ENCODE measurements around the gene AGTPBP1. TPM values are rescaled to one million over a fixed set of nuclear protein-coding genes. Genes with fewer than 3 reads are reported as not detected.
A peak's percentile ranks its signal among the peaks of the same experiment; 100 is the strongest.

Gene AGTPBP1
- total RNA-seq, 2 donors from 2014 or later: 11.2 to 11.7 TPM

DNA sequence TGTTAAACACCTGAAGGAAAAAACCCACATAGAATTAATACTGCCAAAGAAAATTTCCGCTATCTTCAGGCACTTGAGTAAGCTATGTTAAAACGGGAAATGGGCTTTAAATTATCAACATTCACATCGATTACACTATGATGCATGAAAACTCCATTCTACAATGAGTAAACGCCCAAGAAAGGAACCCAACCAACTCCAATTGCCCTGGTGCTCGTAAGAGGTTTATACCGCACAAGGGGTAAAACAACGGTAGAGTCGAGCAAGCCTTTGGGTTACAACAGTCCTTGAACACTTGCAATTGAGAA lies 1.0 kb downstream of the AGTPBP1 start:
- DNase-seq: no peak
- Histone ChIP-seq H3K27ac (peak overlapping the region; percentile 87), H3K9ac (ENCODE audit: low read depth in 2 of 2, low read length in 2 of 2) (peak overlapping the region; percentile 80)

DNA sequence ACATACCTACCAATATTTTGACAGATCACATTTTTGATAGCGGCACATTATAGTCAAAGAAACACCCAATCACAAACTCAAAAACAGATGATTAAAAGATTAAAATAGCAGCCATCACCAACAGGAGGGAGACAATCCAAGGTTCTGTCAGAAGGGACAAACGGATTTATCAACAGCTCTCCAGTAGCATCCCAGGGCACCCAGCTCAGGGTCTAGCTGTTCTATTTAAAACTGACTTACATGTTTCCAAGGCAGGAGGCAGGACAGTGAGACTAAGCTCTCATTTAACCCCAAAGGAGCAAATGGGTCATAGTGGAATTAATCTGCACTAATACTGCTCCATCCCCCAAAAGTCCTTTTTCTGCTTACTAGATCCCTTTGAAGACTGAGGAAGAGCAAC lies 3.2 kb downstream of the AGTPBP1 start:
- Histone ChIP-seq H3K4me3 (no peak overlapping the region), H3K4me1 (peaks cover 5% of the 10 kb centered on the region), H3K27ac (no peak overlapping the region), H3K27me3 (no peaks in the 10 kb centered on the region), H3K9ac (ENCODE audit: low read depth in 2 of 2, low read length in 2 of 2) (no peak overlapping the region), H3K9me3 (no peaks in the 10 kb centered on the region), H3K36me3 (no peaks in the 10 kb centered on the region)
- intact Hi-C loops (cut with DNase I): no loop called here
- no peak for TF ChIP-seq CTCF (IDR thresholded peaks at IDR 0.05)
- DNase-seq: no peak

More for the DNA sequence above, 1.0 kb downstream of the AGTPBP1 start:
- no peaks in the 10 kb centered on the region for H3K36me3 ChIP-seq
- no peaks in the 10 kb centered on the region for H3K27me3 ChIP-seq
- intact Hi-C loops (cut with DNase I): no loop called here
- no peaks in the 10 kb centered on the region for H3K9me3 ChIP-seq
- peaks cover 5% of the 10 kb centered on the region for H3K4me1 ChIP-seq
- TF ChIP-seq CTCF (IDR thresholded peaks at IDR 0.05): no peak
- peak overlapping the region; percentile 92 for H3K4me3 ChIP-seq

DNA sequence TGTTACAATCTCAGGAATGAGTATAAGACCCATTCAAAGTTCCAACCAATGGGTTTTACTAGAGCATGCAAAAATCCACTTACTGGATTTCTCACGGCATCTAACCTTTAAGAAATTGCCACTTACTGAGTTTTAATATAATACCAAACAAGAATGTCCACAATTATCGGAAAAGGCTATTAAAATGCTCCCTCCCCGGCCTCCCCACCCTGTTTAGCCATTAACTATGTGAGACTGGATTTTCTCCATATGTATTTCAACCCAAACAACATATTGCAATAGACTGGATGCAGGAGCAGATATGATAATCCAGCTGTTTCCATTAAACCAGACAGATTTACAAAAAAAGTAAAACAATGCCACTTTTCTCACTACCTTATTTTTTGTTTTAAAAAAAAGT lies 4.1 kb downstream of the AGTPBP1 start:
- no peaks in the 10 kb centered on the region for H3K27me3 ChIP-seq

GRCh38 chr9:85730916-85731630 lies 10.7 kb downstream of the AGTPBP1 start:
- DNase-seq: no peak
- no peaks in the 10 kb centered on the region for H3K9me3 ChIP-seq
- no peaks in the 10 kb centered on the region for H3K27me3 ChIP-seq
- no peak for TF ChIP-seq CTCF (IDR thresholded peaks at IDR 0.05)
- intact Hi-C loops (cut with DNase I): no loop called here
- no peak overlapping the region for H3K27ac ChIP-seq
- H3K4me3 ChIP-seq: no peak overlapping the region
- H3K9ac ChIP-seq (ENCODE audit: low read depth in 2 of 2, low read length in 2 of 2): no peak overlapping the region
- H3K36me3 ChIP-seq: no peaks in the 10 kb centered on the region
- H3K4me1 ChIP-seq: no peaks in the 10 kb centered on the region

More for the DNA sequence above, 4.1 kb downstream of the AGTPBP1 start:
- intact Hi-C loops (cut with DNase I): no loop called here
- H3K36me3 ChIP-seq: no peaks in the 10 kb centered on the region
- TF ChIP-seq CTCF (IDR thresholded peaks at IDR 0.05): no peak
- H3K9me3 ChIP-seq: no peaks in the 10 kb centered on the region
- no peak overlapping the region for H3K9ac ChIP-seq (ENCODE audit: low read depth in 2 of 2, low read length in 2 of 2)
- no peak overlapping the region for H3K4me3 ChIP-seq
- H3K27ac ChIP-seq: no peak overlapping the region
- no peak for DNase-seq
- peaks cover 5% of the 10 kb centered on the region for H3K4me1 ChIP-seq

GRCh38 chr9:85729882-85730281 lies 11.9 kb downstream of the AGTPBP1 start:
- TF ChIP-seq CTCF (IDR thresholded peaks at IDR 0.05): no peak
- Histone ChIP-seq H3K27ac (no peak overlapping the region), H3K4me3 (no peak overlapping the region), H3K9me3 (no peaks in the 10 kb centered on the region), H3K4me1 (no peaks in the 10 kb centered on the region), H3K9ac (ENCODE audit: low read depth in 2 of 2, low read length in 2 of 2) (no peak overlapping the region), H3K36me3 (no peaks in the 10 kb centered on the region), H3K27me3 (no peaks in the 10 kb centered on the region)
- no peak for DNase-seq
- intact Hi-C loops (cut with DNase I): no loop called here

Measured in colonic mucosa (tissue), 4 donors.